HG03045 (cell line): ENCODE measurements around the gene SIN3A.
"Not testable (repeated sequence)": the region's sequence is repeated elsewhere in the genome, so short reads cannot be mapped to it uniquely, and the experiment has no call there.

Experiments used
- ATAC-seq: cut with Tn5 transposase; IDR thresholded peaks from one replicate; pipeline ENCODE4 v1.9.1; 2021; ENCODE audit warnings: mild to moderate bottlenecking, moderate library complexity; ENCODE audit not compliant: unreplicated experiment

Gene SIN3A

GRCh38 chr15:75358771-75359536, 92.5 kb downstream of the SIN3A start:
- no peak for ATAC-seq

GRCh38 chr15:75357976-75358673, 93.4 kb downstream of the SIN3A start:
- ATAC-seq, result no peak

GRCh38 chr15:75356517-75356916, 95.0 kb downstream of the SIN3A start:
- no peak for ATAC-seq

- no peak for ATAC-seq
Observed at GRCh38 chr15:75356006-75356405, 95.5 kb downstream of the SIN3A start.

DNA sequence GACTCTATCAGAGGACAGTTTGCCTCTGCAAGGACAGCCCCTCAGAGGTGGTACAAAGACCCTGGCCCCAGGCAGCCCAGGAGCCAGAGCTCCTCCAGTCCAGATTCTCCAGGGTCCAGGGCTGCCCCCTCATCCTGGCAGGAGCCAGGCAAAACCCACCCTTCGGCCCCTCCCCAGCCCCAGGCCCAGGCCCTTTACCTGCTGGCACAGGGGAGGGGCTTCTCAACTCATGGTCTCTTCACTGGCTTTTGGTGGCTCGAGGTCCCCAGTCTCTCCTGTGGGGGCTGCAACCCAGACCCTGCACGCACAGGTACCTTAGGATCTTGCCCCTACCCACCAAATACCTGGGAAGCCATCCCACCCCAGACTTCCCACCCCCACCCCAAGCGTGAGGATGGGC, 96.1 kb downstream of the SIN3A start:
- ATAC-seq, result no peak

GRCh38 chr15:75354454-75354853, 97.0 kb downstream of the SIN3A start:
- no peak for ATAC-seq

DNA sequence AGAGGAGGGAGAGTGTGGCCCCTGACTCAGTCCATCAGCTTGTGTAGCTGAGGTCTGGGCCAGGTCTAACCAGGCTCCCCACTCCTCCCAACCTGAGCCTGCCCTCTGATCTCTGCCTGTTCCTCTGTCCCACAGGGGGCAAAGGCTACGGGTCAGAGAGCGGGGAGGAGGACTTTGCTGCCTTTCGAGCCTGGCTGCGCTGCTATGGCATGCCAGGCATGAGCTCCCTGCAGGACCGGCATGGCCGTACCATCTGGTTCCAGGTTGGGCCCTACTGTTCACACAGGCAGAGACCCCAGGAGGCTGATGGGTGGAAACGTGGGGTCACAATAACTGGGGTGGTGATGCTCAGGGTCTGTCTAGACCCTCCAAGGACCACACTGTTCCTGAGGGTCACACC, 97.9 kb downstream of the SIN3A start:
- no peak for ATAC-seq

DNA sequence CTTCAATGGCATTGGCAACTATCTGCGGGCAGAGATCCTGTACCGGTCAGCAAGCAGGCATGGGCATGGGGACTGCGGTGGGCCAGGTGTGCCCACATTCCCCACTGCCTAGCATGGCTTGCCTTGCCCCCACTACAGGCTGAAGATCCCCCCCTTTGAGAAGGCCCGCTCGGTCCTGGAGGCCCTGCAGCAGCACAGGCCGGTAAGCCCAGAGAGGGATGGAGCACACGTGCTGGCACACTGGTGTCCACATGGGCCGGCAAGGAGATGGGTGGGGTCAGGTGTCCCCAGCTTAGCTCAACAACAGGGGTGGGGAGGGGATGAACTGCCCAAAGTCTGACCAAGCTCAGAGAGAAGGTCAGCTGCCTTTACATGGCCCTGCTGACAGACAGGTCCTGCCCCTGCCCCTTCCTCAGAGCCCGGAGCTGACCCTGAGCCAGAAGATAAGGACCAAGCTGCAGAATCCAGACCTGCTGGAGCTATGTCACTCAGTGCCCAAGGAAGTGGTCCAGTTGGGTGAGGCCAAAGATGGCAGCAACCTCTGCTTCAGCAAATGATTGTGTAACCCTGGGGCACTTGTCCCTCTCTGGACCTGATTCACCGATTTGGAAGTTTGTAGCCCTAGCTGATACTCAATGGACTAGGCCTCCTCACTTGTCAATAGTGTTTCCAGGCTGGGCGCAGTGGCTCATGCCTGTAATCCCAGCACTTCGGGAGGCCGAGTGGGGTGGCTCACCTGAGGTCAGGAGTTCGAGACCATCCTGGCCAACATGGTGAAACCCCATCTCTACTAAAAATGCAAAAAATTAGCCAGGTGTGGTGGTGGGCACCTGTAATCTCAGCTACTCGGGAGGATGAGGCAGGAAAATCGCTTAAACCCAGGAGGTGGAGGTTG, 99.1 kb downstream of the SIN3A start:
- no peak for ATAC-seq

- no peak for ATAC-seq
Observed at GRCh38 chr15:75350601-75351361, 100.7 kb downstream of the SIN3A start.

GRCh38 chr15:75349851-75350588, 101.5 kb downstream of the SIN3A start:
- ATAC-seq, result no peak

DNA sequence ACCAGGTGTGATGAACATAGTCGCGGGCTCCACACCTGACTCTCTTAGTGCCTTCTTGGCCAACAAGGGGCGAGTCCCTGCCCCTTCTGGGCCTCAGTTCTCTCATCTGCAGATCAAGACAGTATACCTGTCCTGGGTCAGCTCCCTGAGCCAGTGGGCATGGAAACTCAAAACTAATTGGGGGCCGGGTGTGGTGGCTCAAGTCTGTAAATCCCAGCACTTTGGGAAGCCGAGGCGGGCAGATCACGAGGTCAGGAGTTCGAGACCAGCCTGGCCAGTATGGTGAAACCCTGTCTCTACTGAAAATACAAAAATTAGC, 102.2 kb downstream of the SIN3A start:
- not testable (repeated sequence) for ATAC-seq

- no peak for ATAC-seq
Observed at GRCh38 chr15:75348562-75349350, 102.7 kb downstream of the SIN3A start.

DNA sequence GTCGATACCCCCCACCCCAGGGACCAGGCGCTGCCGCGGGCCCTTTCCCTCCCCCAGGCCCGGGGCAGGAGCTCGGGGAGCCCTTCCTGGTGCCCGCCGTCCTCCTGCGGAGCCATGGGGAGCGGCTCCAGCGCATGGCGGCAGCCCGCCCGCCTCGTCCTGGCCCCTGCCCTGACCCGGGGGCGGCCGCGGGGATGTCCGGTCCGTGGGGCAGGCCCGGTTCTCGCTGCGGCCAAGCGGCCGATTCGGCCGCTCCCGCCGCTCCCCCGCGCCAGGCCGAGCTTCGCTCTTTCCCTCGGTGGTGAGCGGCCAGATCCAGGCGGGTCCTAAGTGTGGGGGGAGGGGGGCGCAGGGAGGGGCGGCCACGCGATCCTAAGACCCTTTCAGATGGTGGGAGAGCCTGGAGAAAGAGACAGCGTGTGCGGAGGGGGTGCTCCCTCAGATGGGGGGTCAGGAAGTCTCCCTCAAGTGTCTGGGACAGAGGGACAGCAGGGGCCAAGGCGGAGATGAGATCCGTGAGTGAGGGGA, 103.4 kb downstream of the SIN3A start:
- ATAC-seq, result no peak

GRCh38 chr15:75347222-75348033, 104.1 kb downstream of the SIN3A start:
- no peak for ATAC-seq

GRCh38 chr15:75346796-75347221, 104.7 kb downstream of the SIN3A start, which contains the start of gene NEIL1:
Gene NEIL1, plus strand, starts transcription at chr15:75347039. Its CDS starts 1,867 bp downstream, at chr15:75348906.
- no peak for ATAC-seq

- not testable (repeated sequence) for ATAC-seq
Observed at GRCh38 chr15:75343953-75344352, 107.5 kb downstream of the SIN3A start.

DNA sequence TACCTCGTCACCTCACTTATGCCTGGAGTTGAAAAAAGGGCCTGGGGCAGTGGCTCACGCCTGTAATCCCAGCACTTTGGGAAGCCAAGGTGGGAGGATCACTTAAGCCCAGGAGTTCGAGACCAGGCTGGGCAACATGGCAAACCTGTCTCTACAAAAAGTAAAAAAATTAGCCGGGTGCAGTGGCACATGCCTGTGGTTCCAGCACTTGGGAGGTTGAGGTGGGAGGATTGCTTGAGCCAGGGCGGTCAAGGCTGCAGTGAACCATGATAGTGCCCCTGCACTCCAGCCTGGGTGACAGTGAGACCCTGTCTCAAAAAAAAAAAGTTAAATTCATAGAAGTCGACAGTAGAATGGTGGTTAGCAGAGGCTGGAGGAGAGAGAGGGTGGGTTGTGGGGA, 109.3 kb downstream of the SIN3A start:
- no peak for ATAC-seq
